NCI-H187 (cell line): ENCODE data around the gene EIF5.
A peak's percentile ranks its signal among the peaks of the same experiment; 100 is the strongest.

ENCODE experiments used
- DNase-seq, 2 experiments: peaks; one replicate each; lab custom pipeline; 2025; lab: John Stamatoyannopoulos, UW

Gene EIF5

DNA sequence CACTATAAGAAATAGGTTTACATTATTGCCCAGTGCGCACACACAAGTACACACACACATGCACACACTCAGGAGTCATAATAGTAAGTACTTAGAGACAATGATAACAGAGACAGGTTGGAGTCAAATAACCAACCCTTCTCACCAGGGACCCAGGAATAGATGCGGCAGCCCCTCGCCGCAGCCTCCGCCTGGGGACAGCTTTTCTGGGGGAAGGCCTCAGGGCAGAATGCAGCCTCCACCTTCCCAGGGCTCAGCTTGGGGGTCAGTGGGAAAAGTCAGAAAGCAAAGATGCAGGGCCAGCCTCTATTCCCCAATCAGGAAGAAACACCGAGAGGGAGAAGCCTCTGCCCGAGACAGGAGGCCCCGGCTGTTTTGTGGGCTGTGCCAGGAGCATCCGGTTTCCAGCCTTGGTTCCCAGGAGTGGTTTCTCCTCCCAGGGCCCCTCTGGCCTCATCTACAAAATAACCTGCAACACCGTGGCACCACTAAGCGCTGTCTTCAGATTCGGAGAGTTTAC is 23.4 kb upstream of the EIF5 start:
- DNase-seq, result no peak

GRCh38 chr14:103311171-103311997 is 22.7 kb upstream of the EIF5 start:
- no peak for DNase-seq

- no peak for DNase-seq
These were observed 21.9 kb upstream of the EIF5 start for GRCh38 chr14:103312006-103312635.

DNA sequence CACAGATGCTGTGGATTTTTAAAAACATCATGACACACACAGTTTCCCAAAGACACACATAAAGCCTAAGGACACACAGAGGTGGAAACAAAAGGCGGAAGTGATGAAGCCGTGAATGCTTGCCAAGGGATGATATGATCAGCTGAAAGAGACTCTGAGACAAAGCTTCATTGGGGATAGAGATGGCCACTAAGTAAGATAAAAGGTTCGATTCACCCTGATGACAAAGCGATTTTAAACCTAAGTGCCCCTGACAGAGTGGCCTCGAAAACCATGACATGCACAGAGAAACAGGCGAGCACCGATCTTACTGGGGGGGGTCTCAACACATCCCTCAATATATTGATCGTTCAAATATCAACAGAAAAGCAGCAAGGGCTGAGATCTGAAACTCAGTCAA is 20.3 kb upstream of the EIF5 start:
- no peak for DNase-seq

- no peak for DNase-seq
These were observed 19.4 kb upstream of the EIF5 start for GRCh38 chr14:103314496-103315277.

- no peak for DNase-seq
These were observed 18.6 kb upstream of the EIF5 start for GRCh38 chr14:103315351-103315911.

DNA sequence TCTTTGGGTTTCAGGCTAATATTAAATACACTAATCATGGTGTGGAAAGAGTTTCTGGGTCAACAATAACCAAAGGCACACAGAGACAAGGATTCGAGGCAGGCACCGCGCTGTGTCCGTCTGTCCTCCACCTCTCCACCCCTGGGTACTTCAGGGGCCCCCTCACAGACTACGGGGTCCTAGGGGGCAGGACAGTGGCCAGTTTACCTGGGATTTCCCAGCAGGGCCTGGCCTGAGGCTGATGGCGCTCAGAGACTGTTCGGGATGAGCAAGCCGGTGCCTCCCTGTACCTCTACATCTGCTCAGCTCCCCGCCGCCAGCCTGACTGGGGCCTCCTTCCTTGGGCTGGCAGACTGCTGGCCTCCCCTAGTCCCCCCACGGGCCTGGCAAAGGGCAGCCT is 18.1 kb upstream of the EIF5 start:
- DNase-seq, result no peak

- DNase-seq, result no peak
These were observed 17.3 kb upstream of the EIF5 start for GRCh38 chr14:103316721-103317121.

- DNase-seq, result no peak
These were observed 16.8 kb upstream of the EIF5 start for GRCh38 chr14:103317251-103317650.

DNA sequence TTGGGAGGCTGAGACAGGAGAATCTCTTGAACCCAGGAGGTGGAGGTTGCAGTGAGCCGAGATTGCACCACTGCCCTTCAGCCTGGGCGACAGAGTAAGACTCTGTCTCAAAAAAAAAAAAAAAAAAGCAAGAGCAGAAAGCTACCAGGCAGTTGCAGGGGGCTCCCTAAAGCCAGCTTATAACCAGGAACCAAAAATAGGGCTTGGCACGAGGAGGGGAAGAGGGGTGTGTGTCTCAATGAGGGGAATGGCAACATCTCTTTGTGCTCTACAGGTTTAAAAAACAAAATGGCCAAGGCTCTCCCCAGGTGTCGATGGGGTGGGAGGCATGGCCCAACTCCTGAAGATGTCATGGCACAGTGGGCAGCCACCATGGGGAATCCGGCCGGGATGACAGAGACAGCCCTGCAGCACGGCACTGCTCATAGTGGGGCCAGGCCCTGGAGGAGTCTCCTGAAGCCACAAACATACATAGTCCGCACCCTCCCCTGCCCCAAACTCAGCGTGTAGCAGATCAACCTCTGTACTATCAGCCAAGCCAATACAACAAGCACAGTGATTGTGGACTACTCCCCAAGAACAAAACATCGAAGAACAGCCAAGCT is 16.0 kb upstream of the EIF5 start:
- DNase-seq, result no peak

GRCh38 chr14:103318750-103319419 is 15.2 kb upstream of the EIF5 start:
- no peak for DNase-seq

DNA sequence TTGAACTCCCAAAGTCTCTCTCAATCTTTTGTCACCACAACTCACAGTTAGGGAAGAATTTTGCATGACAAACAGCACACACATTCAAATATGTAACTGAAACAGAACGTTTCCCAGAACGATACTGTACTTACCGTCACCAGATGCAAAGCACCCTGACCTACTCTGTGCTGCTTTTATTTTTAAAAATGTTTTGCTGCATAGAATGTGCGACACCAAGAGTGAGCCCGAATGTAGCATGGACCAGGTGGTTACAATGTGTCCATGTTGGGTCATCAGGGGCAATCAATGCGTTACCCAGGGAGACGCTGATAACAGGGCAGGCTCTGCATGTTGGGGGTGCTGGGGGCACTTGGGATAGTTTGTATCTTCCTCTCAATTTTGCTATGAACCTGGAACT is 14.6 kb upstream of the EIF5 start:
- DNase-seq, result no peak

DNA sequence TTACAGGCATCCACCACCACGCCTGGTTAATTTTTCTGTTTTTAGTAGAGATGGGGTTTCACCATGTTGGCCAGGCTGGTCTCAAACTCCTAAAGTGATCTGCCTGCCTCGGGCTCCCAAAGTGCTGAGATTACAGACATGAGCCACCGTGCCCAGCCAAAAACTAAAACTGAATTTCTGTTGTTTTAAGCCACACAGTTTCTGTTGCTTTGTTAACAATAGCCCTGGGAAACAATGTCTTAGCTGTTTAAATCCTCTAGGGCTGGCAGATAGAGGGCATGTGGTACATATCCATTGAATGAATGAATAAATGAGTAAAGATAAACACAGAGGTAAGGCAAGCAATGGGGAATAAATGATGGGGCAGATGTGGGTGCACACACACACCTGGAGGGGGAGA is 8.0 kb upstream of the EIF5 start:
- no peak for DNase-seq

DNA sequence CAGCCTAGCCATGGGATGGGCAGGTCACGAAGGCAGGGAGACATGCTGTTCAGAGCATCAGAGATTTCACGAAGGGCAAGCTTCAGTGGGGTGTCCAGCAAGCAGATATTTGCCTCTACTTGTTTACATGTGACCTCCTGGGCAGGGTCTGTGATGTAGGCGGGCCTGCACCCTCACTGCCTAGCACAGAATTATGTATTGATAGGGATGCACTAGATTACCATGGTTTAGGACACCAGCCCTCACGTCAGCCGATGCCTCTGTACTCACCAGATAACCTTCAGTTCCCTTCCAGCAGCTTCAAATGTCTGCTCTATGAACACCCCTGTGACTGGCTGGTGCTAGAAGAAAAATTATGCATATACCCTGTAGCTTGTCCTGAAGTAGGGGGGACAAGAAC is 5.1 kb upstream of the EIF5 start:
- no peak for DNase-seq

DNA sequence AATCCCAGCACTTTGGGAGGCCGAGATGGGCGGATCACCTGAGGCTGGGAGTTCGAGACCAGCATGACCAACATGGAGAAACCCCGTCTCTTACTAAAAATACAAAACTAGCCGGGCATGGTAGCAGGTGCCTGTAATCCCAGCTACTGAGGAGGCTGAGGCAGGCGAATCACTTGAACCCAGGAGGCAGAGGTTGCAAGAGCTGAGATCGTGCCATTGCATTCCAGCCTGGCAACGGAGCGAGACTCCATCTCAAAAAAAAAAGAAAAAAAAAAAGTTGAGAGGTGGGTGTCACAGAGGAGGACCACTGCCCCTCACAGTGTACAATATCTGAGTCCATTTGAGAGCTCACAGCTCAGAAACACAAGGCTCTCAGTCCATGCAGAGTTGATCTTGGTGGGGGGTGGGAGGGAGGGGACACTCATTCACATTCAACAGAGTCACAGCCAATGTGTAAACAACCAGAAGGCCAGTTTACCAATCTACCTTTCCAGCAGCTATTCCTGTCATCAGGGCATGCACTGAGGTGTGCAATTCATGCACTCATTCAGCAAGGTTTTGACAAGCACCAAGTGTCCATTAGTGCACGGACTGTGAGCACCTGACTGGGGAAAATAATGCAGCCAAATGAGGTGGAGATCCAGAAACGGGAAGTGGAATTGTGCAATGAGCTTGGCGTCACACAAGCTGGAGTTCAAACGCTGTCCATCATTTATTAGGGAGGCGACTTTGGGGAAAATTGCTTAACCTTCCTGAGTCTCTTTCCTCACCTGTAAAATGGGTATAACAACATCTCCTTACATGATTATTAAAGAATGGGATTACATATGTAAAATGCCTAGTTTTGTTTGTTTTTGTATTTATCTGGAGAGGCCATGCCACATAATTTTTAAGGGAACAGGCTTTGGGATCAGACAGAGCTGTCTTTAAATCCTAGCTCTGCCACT is 4.4 kb upstream of the EIF5 start:
- DNase-seq, result no peak

DNA sequence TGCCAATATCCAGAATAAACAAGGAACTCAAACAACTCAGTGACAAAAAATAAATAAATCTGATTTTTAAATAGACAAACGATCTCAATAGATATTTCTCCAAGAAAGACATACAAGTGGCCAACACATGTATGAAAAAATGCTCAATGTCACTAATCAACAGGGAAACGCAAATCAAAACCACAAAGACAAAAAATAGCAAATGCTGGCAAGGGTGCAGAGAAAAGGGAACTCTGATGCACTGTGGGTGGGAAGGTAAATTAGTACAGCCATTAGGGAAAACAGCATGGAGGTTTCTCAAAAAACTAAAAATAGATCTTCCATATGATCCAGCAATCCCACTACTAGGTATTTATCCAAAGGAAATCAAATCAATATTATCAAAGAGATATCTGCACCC is 3.5 kb upstream of the EIF5 start:
- no peak for DNase-seq

DNA sequence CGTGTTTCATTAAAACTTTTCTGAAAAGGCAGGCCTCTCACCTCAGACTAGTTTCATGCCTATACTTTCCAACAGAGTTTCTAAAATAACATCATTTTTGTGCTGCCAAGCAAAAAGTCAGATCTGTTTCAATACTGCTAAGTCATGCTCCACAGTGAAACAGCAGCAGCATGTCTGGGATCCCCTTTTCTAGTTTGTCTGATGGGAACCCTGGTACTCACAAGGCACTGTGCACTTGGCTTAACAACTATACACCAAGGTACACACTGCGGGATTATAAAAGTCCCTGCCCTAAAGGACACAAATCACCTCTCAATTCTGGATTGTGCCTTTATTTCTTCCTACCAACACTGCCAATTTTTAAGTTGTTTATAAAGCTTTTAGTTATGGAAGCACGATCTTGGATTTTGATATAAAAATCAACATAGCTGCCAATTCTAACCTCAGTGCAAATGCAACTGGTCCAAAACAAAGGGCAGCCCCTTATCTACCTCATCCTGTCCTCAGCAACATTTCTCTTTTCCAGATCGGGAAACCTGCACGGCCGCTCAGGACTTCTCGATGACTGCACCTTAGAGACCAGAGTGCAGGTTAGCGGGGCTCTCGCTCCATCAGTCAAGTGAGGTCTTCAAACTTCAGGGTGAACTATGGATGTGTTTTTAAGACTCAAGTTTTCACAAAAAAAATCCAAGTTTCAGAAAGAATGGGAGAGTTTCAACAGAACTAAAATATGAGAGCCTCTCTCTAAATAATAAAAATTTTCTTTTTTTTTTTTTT is 1.7 kb upstream of the EIF5 start:
- no peak for DNase-seq

DNA sequence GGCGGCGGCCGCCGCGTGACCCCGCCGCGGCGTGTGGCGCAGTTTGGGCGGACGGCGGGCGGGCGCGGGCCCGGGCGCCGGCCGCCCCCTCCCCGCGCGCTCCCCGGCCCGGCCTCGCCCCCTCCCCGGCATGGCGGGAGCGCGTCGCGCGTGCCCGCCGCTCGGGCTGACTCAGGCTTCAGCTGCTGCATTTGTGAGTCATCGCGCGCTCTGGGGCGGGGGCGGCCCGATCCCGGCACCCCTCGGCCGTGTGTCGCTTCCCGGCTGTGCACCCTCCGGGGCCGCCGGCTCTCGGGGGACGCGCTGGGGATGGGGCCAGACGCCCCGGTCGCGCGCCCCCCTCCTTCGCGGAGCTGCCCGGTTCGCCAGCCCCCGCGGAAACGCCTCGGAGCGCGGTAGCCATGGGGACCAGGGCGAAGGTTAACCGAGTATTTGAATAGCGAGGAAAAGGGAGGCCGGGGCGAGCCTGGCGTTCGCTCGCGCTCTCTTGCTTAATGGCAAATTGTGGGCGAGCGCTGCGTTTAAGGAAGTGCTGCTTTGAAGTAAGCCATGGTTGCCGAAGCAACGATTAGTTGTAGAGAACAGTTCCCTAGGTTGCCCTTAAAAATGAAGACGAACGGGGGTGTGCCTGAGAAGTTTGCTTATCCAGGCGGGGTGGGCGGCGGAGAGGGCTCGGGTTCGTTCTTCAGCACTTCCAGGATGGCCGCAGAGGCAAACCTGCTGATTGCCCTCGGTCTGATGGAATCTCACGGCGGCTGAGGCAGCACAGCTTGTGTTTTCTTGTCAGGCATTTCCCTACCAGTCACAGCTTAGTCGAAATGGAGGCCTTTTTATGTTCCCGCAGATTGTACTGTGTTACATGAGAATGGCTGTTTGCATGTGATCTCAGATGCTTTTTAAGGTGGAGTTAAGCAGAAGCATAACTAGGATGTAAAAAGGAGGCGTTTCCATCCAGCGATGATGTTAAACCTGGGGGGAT is 896 bp downstream of the EIF5 start:
- DNase-seq, result peak in 1 of 2 experiments; percentile 15
